H1 (cell line): ENCODE results near the gene SRPX2.

Source experiments
- CHD1 ChIP-seq: IDR thresholded peaks from 2 replicates; pipeline ENCODE4 v1.6.1; 2012; ENCODE audit warnings: low read depth, low read length, improper control_type of control experiment
- CREB1 ChIP-seq: IDR thresholded peaks from 2 replicates; pipeline ENCODE4 v1.6.1; 2012; ENCODE audit warnings: inconsistent platforms
- CTCF ChIP-seq, 3 experiments: IDR thresholded peaks; 1 replicate in 2 of 3; 2 replicates in 1 of 3; pipeline versions ENCODE4 v1.5.1 to v1.6.1; 2011; ENCODE audit warnings: low read length in 3 of 3, mild to moderate bottlenecking in 3 of 3, inconsistent platforms in 2 of 3, low read depth in 1 of 3, moderate library complexity in 1 of 3; ENCODE audit not compliant: insufficient read depth in 1 of 3; ENCODE audit errors: control extremely low read depth in 1 of 3
- EP300 ChIP-seq, 2 experiments: IDR thresholded peaks; 1 replicate in 1 of 2; 2 replicates in 1 of 2; pipeline ENCODE4 v1.6.1; 2011 to 2012; ENCODE audit warnings: low read depth in 2 of 2, low read length in 2 of 2, mild to moderate bottlenecking in 2 of 2, borderline replicate concordance in 1 of 2, inconsistent platforms in 1 of 2, moderate library complexity in 1 of 2
- EZH2 ChIP-seq: fragments of 200-600 bp; sonication (generic); IDR thresholded peaks from 2 replicates; pipeline ENCODE4 v1.7.1; 2012; ENCODE audit warnings: low read depth, mild to moderate bottlenecking, moderate library complexity, low read length, inconsistent platforms; ENCODE audit not compliant: severe bottlenecking
- GABPA ChIP-seq: IDR thresholded peaks from 2 replicates; pipeline ENCODE4 v1.6.1; 2011; ENCODE audit warnings: mild to moderate bottlenecking, low read length, moderate library complexity, borderline replicate concordance; ENCODE audit not compliant: insufficient read depth
- HDAC6 ChIP-seq: IDR thresholded peaks from one replicate; pipeline ENCODE4 v1.7.1; 2012; ENCODE audit warnings: low read depth, mild to moderate bottlenecking, inconsistent platforms, low read length, moderate library complexity
- POLR2A ChIP-seq, 2 experiments: IDR thresholded peaks; 1 replicate in 1 of 2; 2 replicates in 1 of 2; pipeline ENCODE4 v1.6.1; 2011; ENCODE audit warnings: low read depth in 2 of 2, low read length in 2 of 2, mild to moderate bottlenecking in 2 of 2; ENCODE audit errors: control extremely low read depth in 1 of 2
- RFX5 ChIP-seq: IDR thresholded peaks from 2 replicates; pipeline ENCODE4 v1.6.1; 2011; ENCODE audit warnings: low read depth, low read length, improper control_type of control experiment, borderline replicate concordance

- no peak for TF ChIP-seq CTCF (IDR thresholded peaks at IDR 0.05; ENCODE audit: control extremely low read depth in 1 of 3, insufficient read depth in 1 of 3, low read depth in 1 of 3, low read length in 3 of 3)
- TF ChIP-seq CREB1, result no peak
- TF ChIP-seq CHD1, result no peak
- TF ChIP-seq POLR2A (IDR thresholded peaks at IDR 0.05; ENCODE audit: control extremely low read depth in 1 of 2, low read depth in 2 of 2, low read length in 2 of 2), result no peak
- no peak for TF ChIP-seq EP300 (IDR thresholded peaks at IDR 0.05; ENCODE audit: borderline replicate concordance in 1 of 2, low read depth in 2 of 2, low read length in 2 of 2)
- no peak for TF ChIP-seq RFX5
- no peak for TF ChIP-seq EZH2
- no peak for TF ChIP-seq HDAC6
- TF ChIP-seq GABPA, result no peak
Observed at GRCh38 chrX:100721328-100721727, 77.3 kb downstream of the SRPX2 start.
